ENCODE data around the gene MAPK8.

- no peak for TF ChIP-seq POLR2AphosphoS5 (IDR thresholded peaks at IDR 0.05; ENCODE audit: low read depth)
- no peak for TF ChIP-seq CTCF (IDR thresholded peaks at IDR 0.05; ENCODE audit: insufficient read depth, low read length)
- no peak for TF ChIP-seq GABPA (IDR thresholded peaks at IDR 0.05; ENCODE audit: low read depth)
- TF ChIP-seq REST (IDR thresholded peaks at IDR 0.05; ENCODE audit: insufficient replicate concordance, low read depth): no peak
Measured at GRCh38 chr10:48390558-48390871, 84.0 kb downstream of the MAPK8 start.
